HEK293T (cell line): ENCODE measurements around the gene ACLY.

Source experiments
- HDGF ChIP-seq: fragments of 450-650 bp; IDR thresholded peaks from 2 replicates; pipeline ENCODE4 v1.6.1; 2017; ENCODE audit warnings: antibody characterized with exemption, borderline replicate concordance
- TF ChIP-seq, protein P1 (sequence below): fragments of 450-650 bp; IDR thresholded peaks from 2 replicates; pipeline ENCODE4 v1.6.1; 2016

GRCh38 chr17:41821776-41822175, 97.0 kb downstream of the ACLY start:
- no peak for TF ChIP-seq HDGF
- TF ChIP-seq, protein P1, sequence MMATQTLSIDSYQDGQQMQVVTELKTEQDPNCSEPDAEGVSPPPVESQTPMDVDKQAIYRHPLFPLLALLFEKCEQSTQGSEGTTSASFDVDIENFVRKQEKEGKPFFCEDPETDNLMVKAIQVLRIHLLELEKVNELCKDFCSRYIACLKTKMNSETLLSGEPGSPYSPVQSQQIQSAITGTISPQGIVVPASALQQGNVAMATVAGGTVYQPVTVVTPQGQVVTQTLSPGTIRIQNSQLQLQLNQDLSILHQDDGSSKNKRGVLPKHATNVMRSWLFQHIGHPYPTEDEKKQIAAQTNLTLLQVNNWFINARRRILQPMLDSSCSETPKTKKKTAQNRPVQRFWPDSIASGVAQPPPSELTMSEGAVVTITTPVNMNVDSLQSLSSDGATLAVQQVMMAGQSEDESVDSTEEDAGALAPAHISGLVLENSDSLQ = no peak
